Retinal pigment epithelial cell (primary cell): Measurements from ENCODE around the gene DYNLL2.
"Not testable (repeated sequence)": the region's sequence is repeated elsewhere in the genome, so short reads cannot be mapped to it uniquely, and the experiment has no call there.

Experiments used
- DNase-seq: peaks from one replicate; pipeline ENCODE4 v3.0.0-alpha.2; 2010; ENCODE audit warnings: low read depth
- H3K4me3 ChIP-seq: 2 replicates; pipeline ENCODE4 v1.5.1; 2011; ENCODE audit warnings: mild to moderate bottlenecking, low read length, control low read depth, moderate library complexity
- TF ChIP-seq, protein P1 (sequence below): conservative IDR thresholded peaks from 2 replicates; pipeline ENCODE4 v1.5.1; 2011; ENCODE audit warnings: low read depth, low read length, control low read depth, inconsistent platforms

DYNLL2 gene

DNA sequence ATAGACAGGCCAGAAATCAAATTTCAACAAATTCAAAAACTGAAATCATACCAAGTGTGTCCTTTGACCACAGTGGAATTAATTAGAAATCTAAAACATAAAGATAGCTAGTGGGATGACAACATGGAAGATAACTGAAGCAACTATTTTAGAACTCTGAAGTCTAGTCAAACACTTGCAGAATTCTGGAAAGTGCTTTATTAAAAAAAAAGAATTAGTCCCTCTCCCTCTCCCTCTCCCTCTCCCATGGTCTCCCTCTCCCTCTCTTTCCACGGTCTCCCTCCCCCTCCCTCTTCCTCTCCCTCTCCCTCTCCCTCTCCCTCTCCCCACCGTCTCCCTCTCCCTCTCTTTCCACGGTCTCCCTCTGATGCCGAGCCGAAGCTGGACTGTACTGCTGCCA is 58.3 kb downstream of the DYNLL2 start:
- H3K4me3 ChIP-seq, result no peak overlapping the region
- no peak for DNase-seq
- TF ChIP-seq, protein P1, sequence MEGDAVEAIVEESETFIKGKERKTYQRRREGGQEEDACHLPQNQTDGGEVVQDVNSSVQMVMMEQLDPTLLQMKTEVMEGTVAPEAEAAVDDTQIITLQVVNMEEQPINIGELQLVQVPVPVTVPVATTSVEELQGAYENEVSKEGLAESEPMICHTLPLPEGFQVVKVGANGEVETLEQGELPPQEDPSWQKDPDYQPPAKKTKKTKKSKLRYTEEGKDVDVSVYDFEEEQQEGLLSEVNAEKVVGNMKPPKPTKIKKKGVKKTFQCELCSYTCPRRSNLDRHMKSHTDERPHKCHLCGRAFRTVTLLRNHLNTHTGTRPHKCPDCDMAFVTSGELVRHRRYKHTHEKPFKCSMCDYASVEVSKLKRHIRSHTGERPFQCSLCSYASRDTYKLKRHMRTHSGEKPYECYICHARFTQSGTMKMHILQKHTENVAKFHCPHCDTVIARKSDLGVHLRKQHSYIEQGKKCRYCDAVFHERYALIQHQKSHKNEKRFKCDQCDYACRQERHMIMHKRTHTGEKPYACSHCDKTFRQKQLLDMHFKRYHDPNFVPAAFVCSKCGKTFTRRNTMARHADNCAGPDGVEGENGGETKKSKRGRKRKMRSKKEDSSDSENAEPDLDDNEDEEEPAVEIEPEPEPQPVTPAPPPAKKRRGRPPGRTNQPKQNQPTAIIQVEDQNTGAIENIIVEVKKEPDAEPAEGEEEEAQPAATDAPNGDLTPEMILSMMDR, result no peak

- not testable (repeated sequence) for DNase-seq
These were observed 60.1 kb downstream of the DYNLL2 start for GRCh38 chr17:58143335-58143734.

DNA sequence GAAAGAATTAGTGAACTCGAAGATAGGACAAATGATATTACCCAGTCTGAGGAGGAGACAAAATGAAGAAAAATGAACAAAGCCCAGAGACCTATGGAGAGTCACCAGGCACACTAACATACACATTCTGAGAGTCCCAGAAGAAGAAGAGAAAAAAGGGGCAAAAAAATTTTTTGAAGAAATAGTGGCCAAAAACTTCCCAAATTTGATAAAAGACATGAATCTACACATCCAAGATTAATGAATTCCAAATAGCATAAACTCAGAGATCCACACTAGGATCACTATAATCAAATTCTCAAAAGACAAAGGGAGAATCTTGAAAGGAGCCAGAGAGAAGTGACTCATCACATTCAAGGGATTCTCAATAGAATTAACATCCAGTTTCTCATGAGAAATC is 61.6 kb downstream of the DYNLL2 start:
- no peak overlapping the region for H3K4me3 ChIP-seq
- TF ChIP-seq, protein P1, result no peak
- no peak for DNase-seq

More at GRCh38 chr17:58143335-58143734, 60.1 kb downstream of the DYNLL2 start:
- not testable (repeated sequence) for H3K4me3 ChIP-seq
